Measurements from ENCODE around the gene ADAM12.

GRCh38 chr10:126011995-126012394 is 376.3 kb downstream of the ADAM12 start:
- TF ChIP-seq, protein P1, sequence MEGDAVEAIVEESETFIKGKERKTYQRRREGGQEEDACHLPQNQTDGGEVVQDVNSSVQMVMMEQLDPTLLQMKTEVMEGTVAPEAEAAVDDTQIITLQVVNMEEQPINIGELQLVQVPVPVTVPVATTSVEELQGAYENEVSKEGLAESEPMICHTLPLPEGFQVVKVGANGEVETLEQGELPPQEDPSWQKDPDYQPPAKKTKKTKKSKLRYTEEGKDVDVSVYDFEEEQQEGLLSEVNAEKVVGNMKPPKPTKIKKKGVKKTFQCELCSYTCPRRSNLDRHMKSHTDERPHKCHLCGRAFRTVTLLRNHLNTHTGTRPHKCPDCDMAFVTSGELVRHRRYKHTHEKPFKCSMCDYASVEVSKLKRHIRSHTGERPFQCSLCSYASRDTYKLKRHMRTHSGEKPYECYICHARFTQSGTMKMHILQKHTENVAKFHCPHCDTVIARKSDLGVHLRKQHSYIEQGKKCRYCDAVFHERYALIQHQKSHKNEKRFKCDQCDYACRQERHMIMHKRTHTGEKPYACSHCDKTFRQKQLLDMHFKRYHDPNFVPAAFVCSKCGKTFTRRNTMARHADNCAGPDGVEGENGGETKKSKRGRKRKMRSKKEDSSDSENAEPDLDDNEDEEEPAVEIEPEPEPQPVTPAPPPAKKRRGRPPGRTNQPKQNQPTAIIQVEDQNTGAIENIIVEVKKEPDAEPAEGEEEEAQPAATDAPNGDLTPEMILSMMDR (IDR thresholded peaks at IDR 0.05; ENCODE audit: borderline replicate concordance, extremely low read depth, low read length, poor library complexity, severe bottlenecking): no peak
- TF ChIP-seq EZH2 (IDR thresholded peaks at IDR 0.05; ENCODE audit: borderline replicate concordance, low read depth, low read length, severe bottlenecking): no peak
